ENCODE measurements around the gene LGALS9B.
"Not testable (repeated sequence)": the region's sequence is repeated elsewhere in the genome, so short reads cannot be mapped to it uniquely, and the experiment has no call there.

Gene LGALS9B

DNA sequence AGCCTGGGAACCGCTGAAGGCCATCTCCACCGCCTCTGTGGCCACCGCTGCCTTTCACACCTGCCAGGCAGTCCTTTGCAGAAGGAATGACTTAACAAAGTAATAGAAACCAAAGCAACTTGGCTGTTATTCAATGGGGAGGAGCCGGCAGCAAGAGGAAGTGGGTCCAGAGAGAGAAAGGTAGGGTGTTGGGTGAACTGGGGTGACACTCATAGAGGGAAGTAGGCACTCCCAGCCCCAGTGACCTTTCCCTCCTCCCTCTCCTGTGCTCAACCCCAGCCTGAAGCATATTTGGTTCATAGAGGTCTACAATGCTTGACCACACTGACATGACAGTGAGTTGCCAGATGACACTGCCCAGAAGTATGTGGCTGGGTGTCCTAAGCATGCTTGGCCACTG lies at the start of gene LGALS9B:
Gene LGALS9B, minus strand, starts transcription at position 93 of the 400 bp plus-strand sequence. Its CDS starts 69 bp downstream, at position 24.
- not testable (repeated sequence) for DNase-seq

DNA sequence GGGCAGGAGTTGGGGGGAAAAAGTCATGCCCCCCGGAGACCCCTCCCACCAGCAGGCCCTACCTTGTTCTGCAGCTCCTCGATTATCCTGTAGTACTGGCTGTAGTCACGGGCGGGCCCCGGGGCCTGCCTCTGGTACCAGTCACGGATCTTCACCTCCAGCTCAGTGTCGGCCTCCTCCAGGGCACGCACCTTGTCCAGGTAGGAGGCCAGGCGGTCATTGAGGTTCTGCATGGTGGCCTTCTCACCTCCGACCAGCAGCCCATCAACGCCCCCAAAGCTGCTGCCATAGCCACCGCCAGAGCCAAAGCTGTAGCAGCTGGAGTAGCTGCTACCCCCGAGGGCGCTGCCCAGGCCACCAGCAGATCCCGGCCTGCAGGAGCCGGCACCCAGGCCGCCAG lies 49.6 kb upstream of the LGALS9B start:
- DNase-seq = not testable (repeated sequence)

DNA sequence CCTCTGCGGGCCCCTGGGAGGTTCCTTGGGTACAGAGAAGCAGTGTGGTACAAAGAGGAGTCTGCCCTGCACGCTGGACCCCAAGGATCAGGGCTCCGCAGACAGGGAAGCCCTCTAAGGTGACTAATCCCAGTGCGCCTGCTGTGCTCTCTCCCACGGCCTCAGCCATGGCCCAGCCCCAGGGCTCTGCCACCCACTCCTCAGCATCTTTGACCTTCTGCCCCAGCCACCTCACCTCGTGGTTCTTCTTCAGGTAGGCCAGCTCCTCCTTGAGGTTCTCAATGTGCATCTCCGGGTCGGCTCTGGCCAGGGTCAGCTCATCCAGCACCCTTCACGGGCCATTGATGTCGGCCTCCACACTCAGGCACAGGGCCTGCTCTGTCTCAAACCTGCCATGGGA lies 47.8 kb upstream of the LGALS9B start:
- not testable (repeated sequence) for DNase-seq

DNA sequence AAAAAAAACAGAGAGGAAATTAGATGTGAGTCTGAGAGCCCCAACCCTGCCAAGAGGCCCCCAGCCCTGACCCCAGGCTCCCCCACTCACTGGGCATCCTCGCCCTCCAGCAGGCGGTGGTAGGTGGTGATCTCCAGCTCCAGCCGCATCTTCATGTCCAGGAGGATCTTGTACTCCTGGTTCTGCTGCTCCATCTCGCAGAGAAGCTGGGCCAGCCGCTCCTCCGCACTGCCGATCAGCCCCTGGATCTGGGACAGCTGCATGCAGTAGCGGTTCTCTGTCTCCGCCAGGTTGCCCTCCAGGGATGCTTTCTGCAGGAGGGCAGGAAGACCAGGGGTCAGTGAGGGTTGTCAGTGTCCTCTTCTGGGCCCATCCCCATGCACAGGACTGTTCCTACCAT lies 46.2 kb upstream of the LGALS9B start:
- DNase-seq = not testable (repeated sequence)

DNA sequence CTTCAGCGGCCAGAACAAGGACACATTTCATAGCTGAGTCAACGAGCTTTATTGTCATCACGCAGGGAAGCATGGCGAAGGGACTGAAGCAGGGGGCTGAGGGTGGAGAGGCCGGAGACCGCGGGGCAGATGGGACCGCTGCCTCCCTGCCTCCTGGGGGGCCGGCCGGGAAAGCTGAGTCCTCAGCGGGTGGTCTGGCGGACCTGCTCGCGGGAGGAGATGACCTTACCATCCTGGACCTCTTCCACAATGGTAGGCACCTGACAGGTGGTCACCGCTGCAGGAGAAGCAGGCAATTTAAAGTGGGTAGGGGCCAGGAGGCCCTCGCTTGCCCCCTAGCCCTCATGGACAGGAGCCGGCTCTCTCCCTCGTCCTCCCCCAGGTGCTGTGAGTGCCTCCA lies 45.0 kb upstream of the LGALS9B start:
- not testable (repeated sequence) for DNase-seq

DNA sequence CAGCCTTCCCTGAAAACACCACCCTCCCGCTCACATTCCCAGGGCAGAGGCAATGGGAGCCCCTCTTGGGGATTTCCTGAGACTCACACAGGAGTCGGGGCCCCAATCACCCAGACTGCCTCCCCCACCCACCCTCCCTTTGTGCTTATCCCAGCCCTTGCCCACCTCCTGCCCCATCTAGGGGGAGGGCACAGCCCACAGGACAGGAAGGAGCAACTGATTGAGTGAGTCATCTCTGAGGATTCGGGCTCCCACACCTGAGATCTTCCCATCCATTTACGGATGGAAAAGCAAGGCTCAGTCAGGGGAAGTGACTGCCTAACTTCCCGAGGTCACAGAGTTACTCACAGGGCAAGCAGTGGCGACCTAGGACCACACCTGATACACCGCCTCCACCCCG lies 44.4 kb upstream of the LGALS9B start:
- not testable (repeated sequence) for DNase-seq

DNA sequence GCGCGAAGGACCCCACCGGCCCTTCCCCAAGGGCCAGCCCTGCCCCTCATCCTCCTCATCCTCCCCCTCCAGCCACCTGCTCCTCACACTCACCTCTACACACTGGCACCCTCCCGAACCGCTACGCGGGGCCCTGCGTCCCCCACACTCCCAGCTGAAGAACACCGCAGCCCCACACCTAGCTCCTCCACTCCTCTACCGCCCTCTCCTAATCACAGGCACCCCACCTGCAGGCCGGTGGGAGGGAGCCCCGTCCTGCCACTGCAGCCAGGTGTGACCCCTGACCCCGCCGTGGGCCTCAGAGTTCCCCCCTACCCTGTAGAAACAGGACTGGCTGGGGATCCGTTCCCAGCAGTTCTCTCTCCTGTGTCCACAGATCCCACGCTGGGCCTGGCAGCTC lies 38.0 kb upstream of the LGALS9B start:
- DNase-seq = not testable (repeated sequence)

DNA sequence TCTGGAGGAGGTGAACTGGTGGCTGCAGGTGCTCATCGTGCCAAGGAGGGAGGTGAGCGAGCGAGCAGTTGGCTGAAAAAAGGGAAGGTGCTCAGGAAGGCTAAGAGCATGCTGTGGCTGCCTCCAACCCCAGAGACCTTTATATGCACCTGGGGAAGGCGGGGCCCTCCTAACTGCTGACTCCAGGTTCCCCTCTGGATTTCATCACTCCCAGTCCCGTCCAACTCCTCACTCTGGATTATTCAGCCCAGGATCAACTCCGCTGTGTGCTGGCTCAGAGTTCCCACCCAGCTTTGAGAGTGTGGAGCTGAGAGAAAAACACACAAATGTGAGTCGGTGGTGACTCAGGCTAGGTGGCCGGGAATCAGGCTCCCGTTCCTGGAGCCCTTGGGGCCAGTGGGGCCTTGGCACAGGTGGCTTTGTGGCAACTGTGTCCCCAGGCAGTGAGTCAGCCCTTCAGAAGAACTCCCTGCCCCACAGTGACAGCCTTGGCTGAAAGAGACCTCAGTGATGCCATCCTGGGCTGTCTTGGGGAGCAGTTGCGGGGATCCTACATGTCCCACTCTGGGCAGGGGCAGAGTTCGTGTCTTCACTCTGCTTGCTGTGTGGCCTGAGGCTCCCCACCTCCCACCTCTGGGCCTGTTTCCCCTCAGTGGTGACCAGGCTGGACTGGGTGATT lies 37.2 kb upstream of the LGALS9B start:
- not testable (repeated sequence) for DNase-seq

DNA sequence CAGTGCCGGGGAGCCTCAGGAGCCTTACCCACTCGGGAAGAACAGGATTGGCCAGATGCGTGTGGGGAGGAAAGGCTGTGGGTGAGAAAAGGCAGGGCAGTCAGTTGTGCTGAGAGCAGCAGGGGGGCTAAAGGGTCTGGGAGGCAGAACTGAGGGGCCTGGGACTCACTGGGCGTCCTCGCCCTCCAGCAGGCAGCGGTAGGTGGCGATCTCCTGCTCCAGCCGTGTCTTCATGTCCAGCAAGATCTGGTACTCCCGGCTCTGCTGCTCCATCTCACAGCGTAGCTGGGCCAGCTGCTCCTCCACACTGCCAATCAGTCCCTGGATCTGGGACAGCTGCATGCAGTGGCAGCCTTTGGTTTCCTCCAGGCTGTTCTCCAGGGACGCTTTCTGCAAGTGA lies 34.6 kb upstream of the LGALS9B start:
- DNase-seq = not testable (repeated sequence)

DNA sequence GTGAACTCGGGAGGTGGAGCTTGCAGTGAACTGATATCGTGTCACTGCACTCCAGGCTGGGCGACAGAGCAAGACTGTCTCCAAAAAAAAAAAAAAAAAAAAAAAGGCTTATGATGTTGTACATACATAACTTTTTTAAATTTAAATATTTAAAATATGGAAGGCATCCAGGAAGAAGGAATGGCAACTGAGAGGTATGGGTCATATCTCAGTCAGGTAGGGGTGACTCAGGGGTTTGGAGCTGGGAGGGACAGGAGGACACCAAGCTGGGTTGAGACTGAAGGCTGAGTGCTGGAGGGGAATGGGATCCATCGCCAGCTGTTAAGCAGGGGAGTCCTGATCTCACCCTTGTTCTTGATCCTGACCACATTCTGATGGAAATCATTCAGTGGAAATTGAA lies 33.0 kb upstream of the LGALS9B start:
- not testable (repeated sequence) for DNase-seq

DNA sequence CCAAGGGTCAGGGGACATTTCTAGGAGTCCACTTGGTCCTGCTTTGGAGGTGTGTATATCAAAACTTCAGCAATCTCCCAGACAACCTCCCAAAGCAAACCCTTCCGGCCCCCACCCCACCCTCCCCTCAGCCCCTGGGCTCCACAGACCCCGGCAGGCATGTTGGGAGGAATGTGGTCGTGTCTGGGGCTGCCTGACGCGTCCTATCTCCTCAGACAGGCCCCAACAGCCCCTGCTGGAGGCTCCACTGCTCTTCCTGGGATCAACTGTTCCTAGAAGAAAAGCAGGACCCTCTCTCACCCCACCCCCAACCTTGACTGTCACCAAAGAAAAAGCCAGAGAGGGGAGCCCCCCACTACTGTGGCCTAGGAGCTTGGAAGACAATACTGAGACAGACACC lies 28.1 kb upstream of the LGALS9B start:
- not testable (repeated sequence) for DNase-seq

DNA sequence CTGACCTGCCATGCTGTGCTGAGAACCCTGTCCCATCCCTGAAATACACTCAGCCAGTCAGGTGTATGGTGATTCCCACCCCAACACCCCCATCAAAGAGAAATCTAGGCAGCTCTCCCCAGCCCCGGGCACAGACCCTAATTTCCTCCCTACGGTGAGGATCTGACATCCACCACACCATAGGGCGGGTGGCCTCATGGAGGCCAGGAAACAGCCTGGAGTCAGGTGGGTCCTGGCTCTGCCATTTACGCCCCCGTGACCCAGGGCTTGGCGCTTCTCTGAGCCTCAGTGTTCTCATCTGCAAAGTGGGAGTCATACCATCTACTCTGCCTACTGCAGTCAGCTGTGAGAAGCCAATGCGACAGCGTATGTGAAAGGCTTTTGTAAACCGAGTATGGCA lies 27.4 kb upstream of the LGALS9B start:
- not testable (repeated sequence) for DNase-seq

DNA sequence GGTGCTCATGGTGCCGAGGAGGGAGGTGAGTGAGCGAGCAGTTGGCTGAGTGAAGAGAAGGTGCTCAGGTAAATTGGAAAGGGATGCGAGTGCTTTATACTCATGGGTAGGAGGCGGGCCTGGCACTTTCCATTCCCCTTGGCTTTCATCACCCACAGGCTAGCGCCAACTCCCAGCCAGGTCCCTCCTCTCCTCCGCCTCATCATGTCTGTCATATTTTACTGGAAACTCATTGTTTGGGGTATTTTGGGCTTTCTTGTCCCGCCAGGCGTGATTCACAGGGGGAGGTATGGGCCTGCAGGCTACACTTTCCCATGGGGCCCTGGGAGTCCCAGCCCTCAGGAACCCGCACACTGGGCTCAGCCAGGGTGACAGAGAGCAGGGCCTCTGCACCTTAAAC lies 26.8 kb upstream of the LGALS9B start:
- DNase-seq = not testable (repeated sequence)

DNA sequence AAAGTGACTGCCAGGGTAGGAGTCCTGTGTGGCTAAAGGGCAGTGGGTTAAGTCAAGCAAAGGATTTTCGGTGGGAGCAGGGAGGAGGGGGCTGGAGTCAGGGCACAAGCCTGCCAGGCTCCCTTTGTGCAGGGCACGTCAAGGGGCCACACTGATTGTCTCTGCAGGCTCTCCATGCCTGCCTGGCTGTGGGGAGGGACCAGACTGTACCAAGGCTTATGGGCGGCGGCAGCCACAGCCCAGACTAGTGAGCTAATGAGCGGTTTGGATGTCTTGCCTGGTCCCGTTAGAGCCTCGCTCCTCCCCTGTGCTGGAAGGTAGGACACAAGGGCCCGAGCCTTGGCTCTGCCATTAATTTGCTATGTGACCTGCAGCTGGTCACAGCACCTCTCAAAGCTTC lies 25.6 kb upstream of the LGALS9B start:
- not testable (repeated sequence) for DNase-seq

DNA sequence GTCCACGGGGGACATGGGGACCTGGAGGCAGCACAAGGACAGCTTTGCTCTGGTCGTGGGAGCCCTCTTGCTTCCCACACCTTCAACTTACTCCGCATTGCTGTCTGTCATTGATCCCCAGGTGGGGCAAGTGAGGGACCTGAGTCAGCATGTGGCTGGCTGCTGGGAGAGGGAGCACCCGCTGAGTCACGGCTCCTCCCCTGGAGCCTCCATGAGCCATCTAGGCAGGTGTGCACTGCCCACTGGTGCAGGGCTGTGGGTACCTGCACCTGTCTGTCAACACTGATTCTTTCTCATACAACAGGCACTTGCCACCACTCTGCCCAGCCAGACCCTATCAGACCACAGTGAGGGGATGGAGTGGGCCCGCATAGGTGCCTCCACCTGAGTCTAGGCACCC lies 24.8 kb upstream of the LGALS9B start:
- not testable (repeated sequence) for DNase-seq

DNA sequence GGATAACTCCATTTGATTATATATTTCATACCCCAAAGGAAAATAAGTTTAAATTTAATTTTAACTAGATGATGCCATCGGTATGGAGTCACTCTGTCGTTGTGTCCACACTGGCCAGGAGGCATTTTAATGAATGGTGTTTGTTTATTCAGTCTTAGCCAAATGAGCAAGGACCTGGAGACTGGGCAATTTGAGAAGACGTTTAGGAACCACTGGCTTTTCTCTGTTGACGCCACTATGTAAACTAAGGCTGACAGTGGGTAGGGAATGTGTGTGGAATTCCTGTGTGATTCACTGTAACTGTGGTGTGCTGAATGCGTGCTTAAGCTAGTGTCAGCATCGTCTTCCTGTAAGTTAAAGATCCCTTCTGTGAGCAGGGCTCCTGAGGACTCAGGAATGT lies 17.6 kb upstream of the LGALS9B start:
- DNase-seq = not testable (repeated sequence)

DNA sequence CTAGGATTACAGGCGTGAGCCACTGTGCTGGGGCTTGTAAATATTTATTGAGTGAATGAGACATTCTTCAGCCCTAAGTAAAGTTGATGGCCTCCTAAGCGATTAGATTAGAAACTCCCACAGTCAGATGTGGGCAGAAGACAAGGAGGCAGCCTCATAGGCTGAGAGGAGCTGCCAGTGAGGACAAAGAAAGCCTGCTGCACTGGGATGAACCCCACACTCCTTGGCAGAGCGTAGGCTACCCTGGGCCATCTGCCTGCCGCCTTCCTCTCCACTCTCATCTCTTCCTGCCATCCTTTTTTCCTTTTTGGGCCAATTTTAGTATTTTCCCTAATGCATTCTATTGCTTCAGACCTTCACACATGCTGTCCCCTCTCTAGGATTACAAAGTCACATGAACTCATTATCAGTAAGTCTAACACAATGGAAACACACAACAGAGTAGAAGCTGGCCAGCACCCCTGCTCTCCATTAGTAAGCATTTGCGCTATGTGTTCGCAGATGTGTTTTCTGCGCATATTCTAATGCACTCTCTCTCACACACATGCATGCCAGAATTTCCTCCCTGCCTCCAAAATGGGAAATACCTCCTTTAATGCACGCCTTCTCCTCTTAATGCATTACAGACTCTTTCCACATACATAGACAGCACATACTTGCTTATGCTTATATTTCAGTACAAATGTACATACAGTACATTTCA lies 12.7 kb upstream of the LGALS9B start:
- DNase-seq = not testable (repeated sequence)

DNA sequence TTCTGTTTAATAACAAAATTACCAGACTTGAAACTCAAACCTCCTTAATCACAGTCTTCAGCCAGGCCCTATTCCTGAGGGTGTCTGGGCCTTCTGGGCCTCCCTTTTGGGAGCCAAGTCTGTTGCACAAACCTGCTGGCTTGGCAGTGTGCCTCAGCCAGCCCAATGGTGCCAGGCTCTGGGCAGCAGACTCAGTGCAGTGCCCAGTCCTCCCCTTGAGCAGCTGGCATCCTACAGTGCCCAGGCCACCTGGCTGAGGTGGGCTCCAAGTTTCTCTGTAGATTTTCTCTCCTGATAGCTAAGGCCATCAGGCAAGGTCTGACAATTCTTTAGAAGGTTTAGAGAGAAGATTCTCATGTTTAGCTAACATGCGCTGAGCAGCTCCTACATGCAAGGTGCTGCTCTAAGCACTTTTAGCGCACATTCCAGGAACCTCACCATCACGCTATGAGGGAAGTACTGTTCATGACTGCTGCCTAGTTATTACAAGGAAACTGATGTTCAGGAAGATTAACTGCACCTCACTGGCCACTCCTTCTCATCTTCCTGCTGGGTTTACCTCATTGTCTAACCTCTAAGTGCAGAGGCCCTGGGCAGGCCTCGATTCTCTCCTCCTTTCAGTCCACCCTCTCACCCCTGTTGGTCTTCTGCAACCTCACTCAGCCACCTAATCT lies 10.2 kb upstream of the LGALS9B start:
- not testable (repeated sequence) for DNase-seq

DNA sequence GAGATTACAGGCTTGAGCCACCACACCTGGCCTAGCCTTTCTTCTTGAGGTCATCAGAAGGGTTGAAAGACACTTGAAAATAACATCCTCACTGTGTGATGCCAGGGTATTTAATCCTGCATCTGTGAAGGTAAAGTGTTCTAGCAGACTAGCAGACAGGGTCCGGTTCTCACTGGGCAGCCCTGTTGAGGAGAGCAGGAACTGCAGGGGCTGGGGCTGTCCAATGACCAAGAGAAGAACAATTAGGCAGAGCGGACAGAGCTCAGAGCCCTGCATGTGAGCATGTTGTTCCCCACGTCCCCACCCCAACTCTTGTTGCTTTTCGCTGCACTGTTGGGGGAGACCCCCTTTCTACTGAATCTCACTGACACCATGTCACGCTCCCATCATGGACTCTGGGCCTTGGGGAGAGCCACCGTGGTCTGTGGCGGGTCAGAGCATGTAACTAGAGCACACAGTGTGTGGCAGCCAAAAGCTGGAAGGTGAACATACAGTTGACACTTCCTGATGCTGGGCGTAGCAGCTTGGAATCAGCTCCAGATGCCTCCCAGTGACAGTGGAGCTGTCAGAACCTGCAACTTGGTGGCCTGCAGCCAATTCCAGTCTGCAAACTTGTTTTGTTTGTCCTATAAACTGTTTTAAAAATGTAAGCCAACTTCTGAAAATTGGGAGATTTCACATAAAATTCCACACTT lies 7.9 kb upstream of the LGALS9B start:
- not testable (repeated sequence) for DNase-seq

DNA sequence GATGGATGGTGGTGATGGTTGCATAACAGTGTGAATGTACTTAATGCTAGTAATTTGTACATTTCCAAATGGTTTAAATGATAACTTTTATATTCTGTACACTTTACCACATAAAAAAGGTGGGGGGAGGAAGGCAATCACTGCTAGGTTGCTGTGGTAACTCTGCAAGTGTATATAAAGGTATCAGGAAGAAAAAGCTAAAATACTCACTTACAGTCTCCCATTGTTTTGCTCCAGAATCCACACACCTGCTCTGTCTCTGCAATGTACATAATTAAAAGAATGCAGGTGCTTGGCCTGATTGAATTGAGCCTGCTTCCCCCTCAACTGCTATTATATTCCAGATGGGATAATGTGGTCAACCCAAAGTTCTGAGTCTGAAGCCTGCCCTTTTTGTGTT lies 6.7 kb upstream of the LGALS9B start:
- not testable (repeated sequence) for DNase-seq

DNA sequence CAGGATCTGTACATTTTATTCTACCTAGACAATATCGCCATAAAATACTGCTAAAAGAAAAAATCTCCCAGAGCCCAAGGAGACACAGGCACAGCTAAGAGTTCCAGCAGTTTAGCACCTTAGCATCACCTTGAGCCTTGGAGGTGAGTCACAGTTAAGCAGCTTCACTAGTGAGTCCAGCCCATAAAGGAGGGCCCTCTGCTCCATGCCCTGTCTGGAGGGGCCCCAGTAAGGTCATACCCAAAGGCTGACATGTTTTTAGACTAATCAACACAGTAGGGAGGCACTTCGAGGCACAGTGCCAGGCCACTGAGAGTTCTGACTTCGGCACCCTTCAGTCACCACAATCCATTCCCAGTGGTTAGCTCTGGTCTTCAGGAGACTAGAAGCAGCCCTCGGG lies 2.6 kb upstream of the LGALS9B start:
- DNase-seq = not testable (repeated sequence)

DNA sequence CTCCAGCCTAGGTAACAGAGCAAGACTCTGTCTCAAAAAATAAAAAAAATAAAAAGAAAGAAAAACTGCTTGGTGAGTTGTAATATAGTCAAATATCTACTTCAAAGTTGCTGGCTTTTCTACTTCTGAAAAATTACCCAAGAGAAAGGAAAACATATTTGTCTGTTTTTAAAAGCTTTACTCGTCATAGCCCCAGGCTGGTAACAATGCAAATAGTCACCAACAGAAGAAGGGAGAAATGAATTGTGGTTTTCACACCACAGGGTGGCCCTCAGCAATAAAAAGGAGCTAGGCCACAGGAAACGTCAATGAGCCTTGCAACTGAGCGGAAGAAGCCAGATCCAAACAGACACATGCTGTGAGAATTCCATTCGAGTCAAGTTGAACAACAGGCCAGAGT lies 1.8 kb upstream of the LGALS9B start:
- not testable (repeated sequence) for DNase-seq

DNA sequence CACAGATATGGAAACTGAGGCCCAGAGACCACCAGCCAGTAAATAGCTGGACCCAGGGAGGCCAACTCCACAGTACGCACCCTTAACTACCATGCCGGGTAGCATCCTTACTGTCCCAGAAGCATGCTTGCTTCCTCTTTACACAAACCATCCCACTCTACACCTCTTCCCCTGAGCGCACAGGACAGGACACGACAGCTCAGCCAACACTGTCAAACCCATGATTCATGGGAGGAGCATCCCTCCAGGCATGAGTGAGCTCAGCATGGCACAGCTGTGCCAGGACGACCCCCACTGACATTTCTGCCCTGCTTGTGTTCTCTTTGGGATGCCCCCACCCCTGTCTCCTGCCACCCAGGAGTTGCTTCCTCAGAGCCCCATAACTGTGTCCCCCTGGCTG lies 340 bp downstream of the LGALS9B start:
- not testable (repeated sequence) for DNase-seq
